SW480 (cell line): ENCODE data around the gene ALOX12B.
"Not testable (repeated sequence)": the region's sequence is repeated elsewhere in the genome, so short reads cannot be mapped to it uniquely, and the experiment has no call there.

Source experiments
- DNase-seq: peaks from one replicate; pipeline ENCODE4 v3.0.0-alpha.2; 2016; ENCODE audit warnings: low spot score

Gene ALOX12B

GRCh38 chr17:8044819-8045810 lies 42.4 kb downstream of the ALOX12B start:
- DNase-seq = no peak

- DNase-seq = no peak
Measured at GRCh38 chr17:8041979-8042378, 45.5 kb downstream of the ALOX12B start.

GRCh38 chr17:8041249-8041928 lies 46.1 kb downstream of the ALOX12B start:
- peak; percentile 75 for DNase-seq

GRCh38 chr17:8039611-8040168 lies 47.8 kb downstream of the ALOX12B start:
- no peak for DNase-seq

- DNase-seq = no peak
Measured at GRCh38 chr17:8038954-8039610, 48.4 kb downstream of the ALOX12B start, which contains the start of gene ALOX15B. Gene ALOX15B (plus strand): TSS chr17:8039059. CDS start chr17:8039156, 97 bp downstream.

GRCh38 chr17:8032442-8032841 lies 55.1 kb downstream of the ALOX12B start:
- DNase-seq = no peak

GRCh38 chr17:8031950-8032349 lies 55.6 kb downstream of the ALOX12B start:
- no peak for DNase-seq

- no peak for DNase-seq
Measured at GRCh38 chr17:8031261-8031661, 56.3 kb downstream of the ALOX12B start.

- DNase-seq = no peak
Measured at GRCh38 chr17:8029121-8029520, 58.4 kb downstream of the ALOX12B start.

- no peak for DNase-seq
Measured at GRCh38 chr17:8025176-8025911, 62.2 kb downstream of the ALOX12B start.

GRCh38 chr17:8024161-8024560 lies 63.4 kb downstream of the ALOX12B start:
- DNase-seq = not testable (repeated sequence)
